HEK293 (cell line): ENCODE measurements around the gene B4GALT5.

ENCODE experiments used
- CTCF ChIA-PET: fragments of 350-600 bp; formaldehyde crosslinking; extraction: SDS; loops from one replicate; lab custom pipeline; 2021; ENCODE audit warnings: antibody characterized with exemption; lab: Yijun Ruan, JAX
- POLR2A ChIA-PET: fragments of 300-600 bp; formaldehyde crosslinking; extraction: SDS; loops from one replicate; lab custom pipeline; 2020; ENCODE audit warnings: antibody characterized with exemption, inconsistent platforms; lab: Yijun Ruan, JAX
- H3K27ac ChIP-seq: fragments of 200-500 bp; sonication (Bioruptor generic); 2 replicates; pipeline ENCODE4 v1.5.1; 2014; ENCODE audit warnings: low read depth, low read length, control low read depth, inconsistent platforms; ENCODE audit errors: extremely low read depth
- H3K36me3 ChIP-seq, 2 experiments: fragments of 200-500 bp in 1 of 2; sonication (Bioruptor generic) in 1 of 2; 1 replicate in 1 of 2; 2 replicates in 1 of 2; pipeline ENCODE4 v1.5.1; 2014 to 2017; ENCODE audit warnings: inconsistent platforms in 2 of 2, low read length in 2 of 2; ENCODE audit not compliant: control insufficient read depth in 2 of 2, insufficient read depth in 1 of 2
- H3K4me1 ChIP-seq: fragments of 200-500 bp; sonication (Bioruptor generic); 2 replicates; pipeline ENCODE4 v1.5.1; 2014; ENCODE audit warnings: mild to moderate bottlenecking, low read length, inconsistent platforms; ENCODE audit not compliant: control insufficient read depth, insufficient read depth
- H3K4me3 ChIP-seq: 2 replicates; pipeline ENCODE4 v1.5.1; 2011; ENCODE audit warnings: low read depth, mild to moderate bottlenecking, control low read depth, low read length, moderate library complexity
- H3K9me3 ChIP-seq: fragments of 200-500 bp; sonication (Bioruptor generic); 2 replicates; pipeline ENCODE4 v1.5.1; 2014; ENCODE audit warnings: low read depth, low read length, inconsistent platforms; ENCODE audit not compliant: control insufficient read depth, insufficient read depth
- ELK4 ChIP-seq: IDR thresholded peaks from 2 replicates; pipeline ENCODE4 v1.6.1; 2011; ENCODE audit warnings: mild to moderate bottlenecking, low read depth, low read length, borderline replicate concordance
- KLF1 ChIP-seq: fragments of 450-650 bp; formaldehyde crosslinking; IDR thresholded peaks from 2 replicates; pipeline ENCODE4 v1.5.1; 2016; ENCODE audit warnings: missing biosample characterization, missing genetic modification characterization
- ZFP3 ChIP-seq: fragments of 450-650 bp; formaldehyde crosslinking; IDR thresholded peaks from 2 replicates; pipeline ENCODE4 v1.5.1; 2016; ENCODE audit warnings: low read depth, missing biosample characterization, missing genetic modification characterization
- ZNF133 ChIP-seq: fragments of 450-650 bp; formaldehyde crosslinking; IDR thresholded peaks from 2 replicates; pipeline ENCODE4 v1.5.1; 2016; ENCODE audit warnings: missing biosample characterization, missing genetic modification characterization
- ZNF404 ChIP-seq: fragments of 450-650 bp; formaldehyde crosslinking; IDR thresholded peaks from 2 replicates; pipeline ENCODE4 v1.5.1; 2017; ENCODE audit warnings: missing biosample characterization, missing genetic modification characterization
- ZNF426 ChIP-seq: fragments of 450-650 bp; formaldehyde crosslinking; IDR thresholded peaks from 2 replicates; pipeline ENCODE4 v1.5.1; 2017; ENCODE audit warnings: missing biosample characterization, missing genetic modification characterization, mild to moderate bottlenecking, inconsistent platforms, moderate library complexity
- ZNF544 ChIP-seq: fragments of 450-650 bp; formaldehyde crosslinking; IDR thresholded peaks from 2 replicates; pipeline ENCODE4 v1.5.0; 2017; ENCODE audit warnings: missing biosample characterization, missing genetic modification characterization
- ZNF549 ChIP-seq: fragments of 450-650 bp; IDR thresholded peaks from 2 replicates; pipeline ENCODE4 v1.5.1; 2018; ENCODE audit warnings: missing biosample characterization, missing genetic modification characterization, mild to moderate bottlenecking, inconsistent platforms, moderate library complexity
- ZNF560 ChIP-seq: fragments of 450-650 bp; formaldehyde crosslinking; IDR thresholded peaks from 2 replicates; pipeline ENCODE4 v1.5.1; 2017; ENCODE audit warnings: missing biosample characterization, missing genetic modification characterization, borderline replicate concordance
- ZNF623 ChIP-seq: fragments of 450-650 bp; formaldehyde crosslinking; IDR thresholded peaks from 2 replicates; pipeline ENCODE4 v1.5.1; 2016; ENCODE audit warnings: missing biosample characterization, missing genetic modification characterization
- TF ChIP-seq, protein P1 (sequence below): fragments of 450-650 bp; IDR thresholded peaks from 2 replicates; pipeline ENCODE4 v1.5.1; 2018; ENCODE audit warnings: missing biosample characterization, missing genetic modification characterization
- TF ChIP-seq, protein P2 (sequence below): fragments of 450-650 bp; formaldehyde crosslinking; IDR thresholded peaks from 2 replicates; pipeline ENCODE4 v1.5.1; 2016; ENCODE audit warnings: missing biosample characterization, missing genetic modification characterization

B4GALT5 gene

DNA sequence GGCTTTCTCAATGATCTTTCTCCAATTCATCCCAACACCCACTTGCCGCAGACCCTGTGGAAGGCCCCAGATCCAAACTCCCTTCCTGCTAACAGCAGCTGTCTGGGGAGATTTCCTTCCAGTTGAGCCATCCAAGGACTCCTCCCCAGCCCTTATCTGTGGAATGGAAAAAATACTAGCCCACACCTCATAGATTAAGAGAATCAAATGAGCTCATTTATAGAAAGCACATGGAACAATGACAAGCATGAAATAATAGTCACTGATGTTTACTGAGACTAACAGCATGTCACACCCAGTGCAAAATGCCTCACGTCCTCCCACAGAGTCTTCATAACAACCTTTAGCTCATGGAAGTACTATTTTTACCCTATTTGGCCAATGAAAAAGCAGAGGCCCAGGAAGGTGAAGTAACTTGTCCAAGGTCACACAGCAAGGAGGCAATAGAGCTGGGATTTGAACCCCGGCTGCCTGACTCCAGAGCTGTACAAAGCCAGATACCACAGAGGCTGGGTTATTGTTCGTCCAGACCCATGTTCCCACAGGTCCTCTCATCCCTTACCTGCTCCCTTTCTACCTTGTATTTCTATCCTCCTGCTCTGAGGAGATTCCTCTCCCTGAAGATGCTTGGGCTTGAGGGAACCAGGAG is 122.3 kb downstream of the B4GALT5 start:
- TF ChIP-seq, protein P1, sequence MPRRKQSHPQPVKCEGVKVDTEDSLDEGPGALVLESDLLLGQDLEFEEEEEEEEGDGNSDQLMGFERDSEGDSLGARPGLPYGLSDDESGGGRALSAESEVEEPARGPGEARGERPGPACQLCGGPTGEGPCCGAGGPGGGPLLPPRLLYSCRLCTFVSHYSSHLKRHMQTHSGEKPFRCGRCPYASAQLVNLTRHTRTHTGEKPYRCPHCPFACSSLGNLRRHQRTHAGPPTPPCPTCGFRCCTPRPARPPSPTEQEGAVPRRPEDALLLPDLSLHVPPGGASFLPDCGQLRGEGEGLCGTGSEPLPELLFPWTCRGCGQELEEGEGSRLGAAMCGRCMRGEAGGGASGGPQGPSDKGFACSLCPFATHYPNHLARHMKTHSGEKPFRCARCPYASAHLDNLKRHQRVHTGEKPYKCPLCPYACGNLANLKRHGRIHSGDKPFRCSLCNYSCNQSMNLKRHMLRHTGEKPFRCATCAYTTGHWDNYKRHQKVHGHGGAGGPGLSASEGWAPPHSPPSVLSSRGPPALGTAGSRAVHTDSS = no peak
- peak; percentile 26; the same call in 1 of the 2 replicates for TF ChIP-seq KLF1 (tag by site-specific recombination)
- TF ChIP-seq ZFP3 (tag by site-specific recombination) = no peak
- no peak for TF ChIP-seq ZNF426 (tag by site-specific recombination)
- ChIA-PET POLR2A (no interaction called here), CTCF (interaction anchor here (0.6 to 1.6 kb wide), 5 partner anchors 11 to 298 kb away, joined by 3 to 5 read pairs (median 3); no protein-coding TSS in a partner anchor)
- H3K9me3 ChIP-seq = no peaks in the 10 kb centered on the region
- H3K4me1 ChIP-seq = no peaks in the 10 kb centered on the region
- no peaks in the 10 kb centered on the region for H3K36me3 ChIP-seq
- no peak overlapping the region for H3K4me3 ChIP-seq
- no peak overlapping the region for H3K27ac ChIP-seq

DNA sequence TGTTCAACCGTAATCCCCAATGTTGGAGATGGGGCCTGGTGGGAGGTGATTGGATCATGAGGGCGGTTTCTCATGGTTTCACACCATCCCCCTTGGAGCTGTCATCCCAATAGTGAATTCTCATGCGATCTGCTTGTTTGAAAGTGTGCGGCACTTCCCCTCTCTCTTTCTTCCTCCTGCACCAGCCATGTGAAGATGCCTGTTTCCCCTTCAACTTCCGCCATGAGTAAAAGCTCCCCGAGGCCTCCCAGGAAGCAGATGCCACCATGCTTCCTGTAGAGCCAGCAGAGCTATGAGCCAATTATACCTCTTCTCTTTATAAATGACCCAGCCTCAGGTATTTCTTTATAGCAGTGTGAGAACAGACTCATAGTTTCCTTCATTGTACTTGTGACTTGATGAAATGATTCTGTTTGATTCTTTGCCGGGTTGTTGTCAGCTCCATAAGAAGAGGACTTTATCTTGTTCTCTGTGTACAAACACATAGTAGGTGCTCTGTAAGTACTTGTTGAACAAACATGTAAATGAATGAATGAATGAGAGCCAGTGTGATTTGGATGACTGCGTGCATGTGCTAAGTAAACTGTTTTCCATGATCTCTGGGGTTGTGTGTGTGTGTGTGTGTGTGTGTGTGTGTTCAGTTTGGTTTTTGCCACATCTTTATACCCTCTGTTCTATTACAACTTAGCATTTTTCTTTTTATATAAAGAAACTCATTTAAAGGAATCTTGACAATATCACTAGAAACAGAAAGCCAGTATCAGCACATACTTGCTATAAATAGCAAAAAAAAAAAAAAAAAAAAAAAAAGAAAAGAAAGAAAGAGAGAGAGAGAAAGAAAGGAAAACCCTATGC is 123.3 kb downstream of the B4GALT5 start:
- no peak for TF ChIP-seq ZNF560 (tag by site-specific recombination)
- no peak for TF ChIP-seq ZNF549
- TF ChIP-seq ELK4 = no peak
- 0 out of 2 replicates have a peak, but pooled peaks have one; percentile 47 for TF ChIP-seq ZNF133 (tag by site-specific recombination)
- TF ChIP-seq, protein P2, sequence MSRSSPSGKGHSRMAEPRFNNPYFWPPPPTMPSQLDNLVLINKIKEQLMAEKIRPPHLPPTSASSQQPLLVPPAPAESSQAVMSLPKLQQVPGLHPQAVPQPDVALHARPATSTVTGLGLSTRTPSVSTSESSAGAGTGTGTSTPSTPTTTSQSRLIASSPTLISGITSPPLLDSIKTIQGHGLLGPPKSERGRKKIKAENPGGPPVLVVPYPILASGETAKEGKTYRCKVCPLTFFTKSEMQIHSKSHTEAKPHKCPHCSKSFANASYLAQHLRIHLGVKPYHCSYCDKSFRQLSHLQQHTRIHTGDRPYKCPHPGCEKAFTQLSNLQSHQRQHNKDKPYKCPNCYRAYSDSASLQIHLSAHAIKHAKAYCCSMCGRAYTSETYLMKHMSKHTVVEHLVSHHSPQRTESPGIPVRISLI (tag by site-specific recombination) = 0 out of 2 replicates have a peak, but pooled peaks have one; percentile 45
- no peak for TF ChIP-seq ZNF404 (tag by site-specific recombination)
- CTCF ChIA-PET = interaction anchor here (0.7 to 1.6 kb wide), 6 partner anchors 14 to 299 kb away, joined by 3 to 5 read pairs (median 4); no protein-coding TSS in a partner anchor
- no peak overlapping the region for H3K4me3 ChIP-seq
- POLR2A ChIA-PET = no interaction called here
- no peaks in the 10 kb centered on the region for H3K9me3 ChIP-seq
- no peaks in the 10 kb centered on the region for H3K4me1 ChIP-seq
- no peak overlapping the region for H3K27ac ChIP-seq
- no peaks in the 10 kb centered on the region for H3K36me3 ChIP-seq

GRCh38 chr20:49589747-49590146 is 123.9 kb downstream of the B4GALT5 start:
- no peak overlapping the region for H3K27ac ChIP-seq
- no peak for TF ChIP-seq ZNF544 (tag by site-specific recombination)
- TF ChIP-seq ZNF623 (tag by site-specific recombination) = peak; percentile 95
- no peaks in the 10 kb centered on the region for H3K9me3 ChIP-seq
- H3K36me3 ChIP-seq = no peaks in the 10 kb centered on the region
- ChIA-PET POLR2A (no interaction called here), CTCF (interaction anchor here (0.7 to 1.2 kb wide), 3 partner anchors 14 to 257 kb away, joined by 3 to 5 read pairs (median 4); no protein-coding TSS in a partner anchor)
- no peak overlapping the region for H3K4me3 ChIP-seq
- no peaks in the 10 kb centered on the region for H3K4me1 ChIP-seq
